GM23338 (cell line): ENCODE measurements around the gene KRTAP10-9. TPM values are rescaled to one million over a fixed set of nuclear protein-coding genes. Genes with fewer than 3 reads are reported as not detected.

Source experiments
- CREB1 ChIP-seq: fragments of 250-450 bp; sonication (Bioruptor Pico); IDR thresholded peaks from 2 replicates; pipeline ENCODE4 v1.5.0; 2020; ENCODE audit warnings: low read depth, mild to moderate bottlenecking, moderate library complexity
- EZH2 ChIP-seq: fragments of 200-600 bp; sonication (generic); IDR thresholded peaks from one replicate; pipeline ENCODE4 v1.8.0; 2017; ENCODE audit warnings: antibody characterized with exemption, mild to moderate bottlenecking, low read depth; ENCODE audit not compliant: unreplicated experiment
- NANOG ChIP-seq: IDR thresholded peaks from 2 replicates; pipeline ENCODE4 v1.6.1; 2016; ENCODE audit warnings: antibody characterized with exemption, borderline replicate concordance
- POLR2AphosphoS5 ChIP-seq: IDR thresholded peaks from 2 replicates; pipeline ENCODE4 v1.6.1; 2016; ENCODE audit warnings: antibody characterized with exemption, low read depth
- ZNF114 ChIP-seq: fragments of 250-450 bp; sonication (Bioruptor Pico); IDR thresholded peaks from 2 replicates; pipeline ENCODE4 v1.5.0; 2020; ENCODE audit warnings: mild to moderate bottlenecking, moderate library complexity
- polyA plus RNA-seq: library from polyadenylated mRNA; unstranded; fragments of >200 nt; fragmentation: Nextera tagmentation; extraction: Ambion mirVana; gene quantifications from 2 replicates; pipeline ENCODE4 v1.2.1, GENCODE V29; 2016
- total RNA-seq: library from RNA; depleted of rRNA; stranded (reverse); fragments of >200 nt; shearing (Covaris generic); gene quantifications from 2 replicates; pipeline ENCODE4 v1.2.3, GENCODE V29; 2014
- TF ChIP-seq, protein P1 (sequence below): fragments of 250-450 bp; sonication (Bioruptor Pico); IDR thresholded peaks from 2 replicates; pipeline ENCODE4 v1.5.0; 2020; ENCODE audit warnings: mild to moderate bottlenecking, moderate library complexity
- TF ChIP-seq, protein P2 (sequence below): IDR thresholded peaks from 2 replicates; pipeline ENCODE4 v1.6.1; 2016; ENCODE audit warnings: antibody characterized with exemption
- TF ChIP-seq, protein P3 (sequence below), 2 experiments: fragments of 200-600 bp in 1 of 2; sonication (generic) in 1 of 2; conservative IDR thresholded peaks; 2 replicates each; pipeline versions ENCODE4 v1.5.1 to v1.6.1; 2016 to 2017; ENCODE audit warnings: antibody characterized with exemption in 2 of 2, low read depth in 2 of 2, mild to moderate bottlenecking in 2 of 2, moderate library complexity in 1 of 2

The KRTAP10-9 gene
- total and polyA plus RNA-seq, 2 experiments from 2014 or later = not detected

DNA sequence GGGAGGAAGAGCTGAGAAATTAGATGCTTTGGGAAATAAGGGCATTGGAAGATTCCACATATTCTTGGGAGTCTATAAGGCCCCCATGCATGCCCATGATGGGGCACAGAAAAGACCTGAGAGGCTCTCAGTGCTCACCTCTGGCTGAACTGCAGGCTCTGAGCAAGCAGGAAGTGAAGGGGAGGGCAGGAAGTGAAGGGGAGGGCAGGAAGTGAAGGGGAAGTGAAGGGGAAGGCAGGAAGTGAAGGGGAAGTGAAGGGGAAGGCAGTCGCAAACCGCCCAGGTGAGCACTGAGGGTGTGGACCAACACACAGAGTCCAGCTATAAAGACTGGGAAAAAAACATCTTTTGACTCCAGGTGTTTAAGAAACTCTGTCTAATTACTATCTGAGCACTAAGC is 3.5 kb downstream of the KRTAP10-9 start (continued):
- TF ChIP-seq, protein P1, sequence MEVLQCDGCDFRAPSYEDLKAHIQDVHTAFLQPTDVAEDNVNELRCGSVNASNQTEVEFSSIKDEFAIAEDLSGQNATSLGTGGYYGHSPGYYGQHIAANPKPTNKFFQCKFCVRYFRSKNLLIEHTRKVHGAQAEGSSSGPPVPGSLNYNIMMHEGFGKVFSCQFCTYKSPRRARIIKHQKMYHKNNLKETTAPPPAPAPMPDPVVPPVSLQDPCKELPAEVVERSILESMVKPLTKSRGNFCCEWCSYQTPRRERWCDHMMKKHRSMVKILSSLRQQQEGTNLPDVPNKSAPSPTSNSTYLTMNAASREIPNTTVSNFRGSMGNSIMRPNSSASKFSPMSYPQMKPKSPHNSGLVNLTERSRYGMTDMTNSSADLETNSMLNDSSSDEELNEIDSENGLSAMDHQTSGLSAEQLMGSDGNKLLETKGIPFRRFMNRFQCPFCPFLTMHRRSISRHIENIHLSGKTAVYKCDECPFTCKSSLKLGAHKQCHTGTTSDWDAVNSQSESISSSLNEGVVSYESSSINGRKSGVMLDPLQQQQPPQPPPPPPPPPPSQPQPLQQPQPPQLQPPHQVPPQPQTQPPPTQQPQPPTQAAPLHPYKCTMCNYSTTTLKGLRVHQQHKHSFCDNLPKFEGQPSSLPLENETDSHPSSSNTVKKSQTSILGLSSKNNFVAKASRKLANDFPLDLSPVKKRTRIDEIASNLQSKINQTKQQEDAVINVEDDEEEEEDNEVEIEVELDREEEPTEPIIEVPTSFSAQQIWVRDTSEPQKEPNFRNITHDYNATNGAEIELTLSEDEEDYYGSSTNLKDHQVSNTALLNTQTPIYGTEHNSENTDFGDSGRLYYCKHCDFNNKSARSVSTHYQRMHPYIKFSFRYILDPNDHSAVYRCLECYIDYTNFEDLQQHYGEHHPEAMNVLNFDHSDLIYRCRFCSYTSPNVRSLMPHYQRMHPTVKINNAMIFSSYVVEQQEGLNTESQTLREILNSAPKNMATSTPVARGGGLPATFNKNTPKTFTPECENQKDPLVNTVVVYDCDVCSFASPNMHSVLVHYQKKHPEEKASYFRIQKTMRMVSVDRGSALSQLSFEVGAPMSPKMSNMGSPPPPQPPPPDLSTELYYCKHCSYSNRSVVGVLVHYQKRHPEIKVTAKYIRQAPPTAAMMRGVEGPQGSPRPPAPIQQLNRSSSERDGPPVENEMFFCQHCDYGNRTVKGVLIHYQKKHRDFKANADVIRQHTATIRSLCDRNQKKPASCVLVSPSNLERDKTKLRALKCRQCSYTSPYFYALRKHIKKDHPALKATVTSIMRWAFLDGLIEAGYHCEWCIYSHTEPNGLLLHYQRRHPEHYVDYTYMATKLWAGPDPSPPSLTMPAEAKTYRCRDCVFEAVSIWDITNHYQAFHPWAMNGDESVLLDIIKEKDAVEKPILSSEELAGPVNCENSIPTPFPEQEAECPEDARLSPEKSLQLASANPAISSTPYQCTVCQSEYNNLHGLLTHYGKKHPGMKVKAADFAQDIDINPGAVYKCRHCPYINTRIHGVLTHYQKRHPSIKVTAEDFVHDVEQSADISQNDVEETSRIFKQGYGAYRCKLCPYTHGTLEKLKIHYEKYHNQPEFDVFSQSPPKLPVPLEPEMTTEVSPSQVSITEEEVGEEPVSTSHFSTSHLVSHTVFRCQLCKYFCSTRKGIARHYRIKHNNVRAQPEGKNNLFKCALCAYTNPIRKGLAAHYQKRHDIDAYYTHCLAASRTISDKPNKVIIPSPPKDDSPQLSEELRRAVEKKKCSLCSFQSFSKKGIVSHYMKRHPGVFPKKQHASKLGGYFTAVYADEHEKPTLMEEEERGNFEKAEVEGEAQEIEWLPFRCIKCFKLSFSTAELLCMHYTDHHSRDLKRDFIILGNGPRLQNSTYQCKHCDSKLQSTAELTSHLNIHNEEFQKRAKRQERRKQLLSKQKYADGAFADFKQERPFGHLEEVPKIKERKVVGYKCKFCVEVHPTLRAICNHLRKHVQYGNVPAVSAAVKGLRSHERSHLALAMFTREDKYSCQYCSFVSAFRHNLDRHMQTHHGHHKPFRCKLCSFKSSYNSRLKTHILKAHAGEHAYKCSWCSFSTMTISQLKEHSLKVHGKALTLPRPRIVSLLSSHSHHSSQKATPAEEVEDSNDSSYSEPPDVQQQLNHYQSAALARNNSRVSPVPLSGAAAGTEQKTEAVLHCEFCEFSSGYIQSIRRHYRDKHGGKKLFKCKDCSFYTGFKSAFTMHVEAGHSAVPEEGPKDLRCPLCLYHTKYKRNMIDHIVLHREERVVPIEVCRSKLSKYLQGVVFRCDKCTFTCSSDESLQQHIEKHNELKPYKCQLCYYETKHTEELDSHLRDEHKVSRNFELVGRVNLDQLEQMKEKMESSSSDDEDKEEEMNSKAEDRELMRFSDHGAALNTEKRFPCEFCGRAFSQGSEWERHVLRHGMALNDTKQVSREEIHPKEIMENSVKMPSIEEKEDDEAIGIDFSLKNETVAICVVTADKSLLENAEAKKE = no peak
- TF ChIP-seq EZH2 (no peak), ZNF114 (CRISPR knock-in tag) (no peak), POLR2AphosphoS5 (no peak), NANOG (no peak), CREB1 (CRISPR knock-in tag) (no peak)
- TF ChIP-seq, protein P2, sequence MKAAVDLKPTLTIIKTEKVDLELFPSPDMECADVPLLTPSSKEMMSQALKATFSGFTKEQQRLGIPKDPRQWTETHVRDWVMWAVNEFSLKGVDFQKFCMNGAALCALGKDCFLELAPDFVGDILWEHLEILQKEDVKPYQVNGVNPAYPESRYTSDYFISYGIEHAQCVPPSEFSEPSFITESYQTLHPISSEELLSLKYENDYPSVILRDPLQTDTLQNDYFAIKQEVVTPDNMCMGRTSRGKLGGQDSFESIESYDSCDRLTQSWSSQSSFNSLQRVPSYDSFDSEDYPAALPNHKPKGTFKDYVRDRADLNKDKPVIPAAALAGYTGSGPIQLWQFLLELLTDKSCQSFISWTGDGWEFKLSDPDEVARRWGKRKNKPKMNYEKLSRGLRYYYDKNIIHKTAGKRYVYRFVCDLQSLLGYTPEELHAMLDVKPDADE = no peak
- TF ChIP-seq, protein P3, sequence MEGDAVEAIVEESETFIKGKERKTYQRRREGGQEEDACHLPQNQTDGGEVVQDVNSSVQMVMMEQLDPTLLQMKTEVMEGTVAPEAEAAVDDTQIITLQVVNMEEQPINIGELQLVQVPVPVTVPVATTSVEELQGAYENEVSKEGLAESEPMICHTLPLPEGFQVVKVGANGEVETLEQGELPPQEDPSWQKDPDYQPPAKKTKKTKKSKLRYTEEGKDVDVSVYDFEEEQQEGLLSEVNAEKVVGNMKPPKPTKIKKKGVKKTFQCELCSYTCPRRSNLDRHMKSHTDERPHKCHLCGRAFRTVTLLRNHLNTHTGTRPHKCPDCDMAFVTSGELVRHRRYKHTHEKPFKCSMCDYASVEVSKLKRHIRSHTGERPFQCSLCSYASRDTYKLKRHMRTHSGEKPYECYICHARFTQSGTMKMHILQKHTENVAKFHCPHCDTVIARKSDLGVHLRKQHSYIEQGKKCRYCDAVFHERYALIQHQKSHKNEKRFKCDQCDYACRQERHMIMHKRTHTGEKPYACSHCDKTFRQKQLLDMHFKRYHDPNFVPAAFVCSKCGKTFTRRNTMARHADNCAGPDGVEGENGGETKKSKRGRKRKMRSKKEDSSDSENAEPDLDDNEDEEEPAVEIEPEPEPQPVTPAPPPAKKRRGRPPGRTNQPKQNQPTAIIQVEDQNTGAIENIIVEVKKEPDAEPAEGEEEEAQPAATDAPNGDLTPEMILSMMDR (conservative IDR thresholded peaks at IDR 0.05; ENCODE audit: low read depth in 2 of 2) = no peak
